ENCODE data around the gene MEF2D.
A peak's percentile ranks its signal among the peaks of the same experiment; 100 is the strongest.

GRCh38 chr1:156503698-156504437, 3.3 kb upstream of the MEF2D start:
- TF ChIP-seq CTCF (IDR thresholded peaks at IDR 0.05) (no peak), EP300 (IDR thresholded peaks at IDR 0.05) (peak; percentile 20)

All from suprapubic skin (tissue), 3 donors.